ENCODE measurements around the gene ZNF584.
A peak's percentile ranks its signal among the peaks of the same experiment; 100 is the strongest.

ZNF584 gene

DNA sequence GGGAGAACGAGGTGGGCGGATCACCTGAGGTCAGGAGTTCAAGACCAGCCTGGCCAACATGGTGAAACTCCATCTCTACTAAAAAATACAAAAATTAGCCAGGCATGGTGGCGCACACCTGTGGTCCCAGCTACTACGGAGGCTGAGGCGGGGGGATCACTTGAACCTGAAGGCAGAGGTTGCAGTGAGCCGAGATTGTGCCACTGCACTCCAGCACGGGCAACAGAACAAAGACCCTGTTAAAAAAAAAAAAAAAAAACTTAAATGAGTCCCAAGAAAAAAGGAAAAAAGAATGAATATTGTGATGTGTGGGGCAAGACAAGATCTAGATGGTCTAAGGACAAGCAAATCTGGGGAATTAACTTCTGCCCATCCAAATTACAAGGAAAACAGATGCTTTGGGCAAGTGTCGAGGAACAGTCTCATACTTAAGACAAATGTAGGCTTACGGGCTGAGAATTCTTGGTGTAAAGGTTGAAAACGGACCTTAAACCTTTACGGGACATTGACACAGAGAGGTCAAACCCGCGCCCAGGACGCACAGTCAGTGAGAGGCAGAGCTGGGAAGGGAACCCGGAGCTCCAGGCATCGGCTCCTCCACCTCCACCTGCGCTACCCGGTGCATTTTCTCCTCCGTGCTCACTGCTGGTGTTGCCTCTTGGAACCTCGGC, 57.8 kb downstream of the ZNF584 start:
- no peak for DNase-seq (ENCODE audit: low read depth in 2 of 2)

DNA sequence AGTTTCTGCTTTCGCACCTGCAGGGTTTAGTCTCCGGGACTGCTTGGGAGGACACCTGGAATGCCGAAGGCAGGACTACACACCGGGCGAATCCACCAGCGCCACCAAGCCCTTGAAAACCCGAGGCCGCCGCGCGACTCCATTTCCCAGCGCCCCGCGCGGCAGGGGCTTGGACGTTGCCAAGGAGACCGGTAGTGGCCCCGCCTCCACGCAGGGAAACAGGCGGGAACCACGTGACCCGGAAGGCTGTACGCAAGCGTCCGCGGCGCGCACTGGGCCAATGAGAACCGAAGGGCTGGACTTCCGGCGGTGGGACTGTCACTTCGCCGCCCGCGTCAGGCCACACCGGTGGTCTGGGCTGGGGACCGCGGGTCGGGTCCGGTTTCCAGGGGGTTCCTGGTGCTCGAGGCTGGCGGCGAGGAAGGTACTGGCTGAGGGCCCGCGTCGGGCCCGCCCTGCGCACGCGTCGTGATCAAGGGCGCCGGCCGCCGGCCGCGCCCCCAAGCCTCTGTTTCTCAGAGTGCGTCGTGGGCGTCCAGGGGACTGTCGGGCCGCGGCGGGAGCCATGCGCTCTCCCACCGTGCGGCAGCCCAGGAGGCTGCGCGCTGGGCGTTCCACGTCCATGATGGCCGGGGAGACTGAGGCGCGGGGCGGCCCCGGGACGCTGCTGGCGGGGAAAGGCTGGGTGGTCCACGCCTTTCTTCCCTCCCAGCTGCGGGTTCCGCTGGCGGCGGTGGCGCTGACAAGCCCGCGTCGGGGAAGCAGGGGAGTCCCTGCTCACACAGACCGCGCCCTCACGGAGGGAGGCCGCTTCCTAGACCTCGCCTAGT, 58.5 kb downstream of the ZNF584 start, which contains the start of gene ZNF324:
ZNF324 (plus strand) TSS at position 321 of the 830 bp plus-strand sequence. CDS start 2,106 bp downstream, outside the sequence.
- DNase-seq (ENCODE audit: low read depth in 2 of 2) = peak; percentile 95 to 97

All from stimulated activated CD8-positive, alpha-beta memory T cell treated with anti-CD3 and anti-CD28 coated beads, Interleukin-7, amount 100 ng/mL, for 4 hours (primary cell).